ENCODE data around the gene NAGPA.

The NAGPA gene

GRCh38 chr16:5071681-5072333 lies 38.1 kb upstream of the NAGPA start, which contains the start of gene ALG1:
Gene ALG1 (plus strand): TSS chr16:5071843. CDS start chr16:5071850, 7 bp downstream.
- Histone ChIP-seq H3K4me1 (ENCODE audit: control insufficient read depth in 1 of 2, insufficient read depth in 2 of 2, low read length in 2 of 2) (peaks cover 14 to 16% of the 10 kb centered on the region in 2 donors), H3K36me3 (ENCODE audit: control insufficient read depth in 1 of 2, insufficient read depth in 2 of 2, low read length in 2 of 2) (peaks cover 12 to 17% of the 10 kb centered on the region in 2 donors), H3K27me3 (ENCODE audit: control insufficient read depth in 1 of 2, insufficient read depth in 2 of 2, low read length in 2 of 2) (no peaks in the 10 kb centered on the region), H3K9me3 (ENCODE audit: control insufficient read depth in 1 of 2, low read length in 2 of 2) (no peaks in the 10 kb centered on the region), H3K27ac (ENCODE audit: low read depth, low read length) (peak within 1 kb of the TSS; percentile 35), H3K9ac (ENCODE audit: low read depth in 1 of 2, low read length in 2 of 2) (peak within 1 kb of the TSS; percentile 64 to 86), H3K4me3 (ENCODE audit: low read depth in 1 of 2, low read length in 2 of 2) (peak within 1 kb of the TSS; percentile 77 to 93)

- Histone ChIP-seq H3K4me1 (ENCODE audit: control insufficient read depth in 1 of 2, insufficient read depth in 2 of 2, low read length in 2 of 2) (peaks cover 14 to 16% of the 10 kb centered on the region in 2 donors), H3K27ac (ENCODE audit: low read depth, low read length) (peak overlapping the region; percentile 35), H3K36me3 (ENCODE audit: control insufficient read depth in 1 of 2, insufficient read depth in 2 of 2, low read length in 2 of 2) (peaks cover 11 to 13% of the 10 kb centered on the region in 2 donors), H3K9me3 (ENCODE audit: control insufficient read depth in 1 of 2, low read length in 2 of 2) (no peaks in the 10 kb centered on the region), H3K4me3 (ENCODE audit: low read depth in 1 of 2, low read length in 2 of 2) (peak overlapping the region; percentile 77 to 93), H3K27me3 (ENCODE audit: control insufficient read depth in 1 of 2, insufficient read depth in 2 of 2, low read length in 2 of 2) (no peaks in the 10 kb centered on the region), H3K9ac (ENCODE audit: low read depth in 1 of 2, low read length in 2 of 2) (peak overlapping the region; percentile 64 to 86)
These were observed 37.6 kb upstream of the NAGPA start for GRCh38 chr16:5071341-5071680.

GRCh38 chr16:5070431-5071186 lies 36.9 kb upstream of the NAGPA start:
- no peak overlapping the region for H3K9ac ChIP-seq (ENCODE audit: low read depth in 1 of 2, low read length in 2 of 2)
- peaks cover 16 to 18% of the 10 kb centered on the region in 2 donors for H3K4me1 ChIP-seq (ENCODE audit: control insufficient read depth in 1 of 2, insufficient read depth in 2 of 2, low read length in 2 of 2)
- H3K9me3 ChIP-seq (ENCODE audit: control insufficient read depth in 1 of 2, low read length in 2 of 2), result no peaks in the 10 kb centered on the region
- H3K36me3 ChIP-seq (ENCODE audit: control insufficient read depth in 1 of 2, insufficient read depth in 2 of 2, low read length in 2 of 2), result peaks cover 4 to 6% of the 10 kb centered on the region in 2 donors
- no peaks in the 10 kb centered on the region for H3K27me3 ChIP-seq (ENCODE audit: control insufficient read depth in 1 of 2, insufficient read depth in 2 of 2, low read length in 2 of 2)
- H3K27ac ChIP-seq (ENCODE audit: low read depth, low read length), result no peak overlapping the region
- H3K4me3 ChIP-seq (ENCODE audit: low read depth in 1 of 2, low read length in 2 of 2), result no peak overlapping the region

GRCh38 chr16:5069854-5070253 lies 36.1 kb upstream of the NAGPA start:
- H3K36me3 ChIP-seq (ENCODE audit: control insufficient read depth in 1 of 2, insufficient read depth in 2 of 2, low read length in 2 of 2), result no peaks in the 10 kb centered on the region
- H3K9ac ChIP-seq (ENCODE audit: low read depth in 1 of 2, low read length in 2 of 2), result no peak overlapping the region
- H3K4me3 ChIP-seq (ENCODE audit: low read depth in 1 of 2, low read length in 2 of 2), result no peak overlapping the region
- H3K4me1 ChIP-seq (ENCODE audit: control insufficient read depth in 1 of 2, insufficient read depth in 2 of 2, low read length in 2 of 2), result peaks cover 24 to 25% of the 10 kb centered on the region in 2 donors
- H3K27ac ChIP-seq (ENCODE audit: low read depth, low read length), result no peak overlapping the region
- H3K9me3 ChIP-seq (ENCODE audit: control insufficient read depth in 1 of 2, low read length in 2 of 2), result no peaks in the 10 kb centered on the region
- no peaks in the 10 kb centered on the region for H3K27me3 ChIP-seq (ENCODE audit: control insufficient read depth in 1 of 2, insufficient read depth in 2 of 2, low read length in 2 of 2)

GRCh38 chr16:5069048-5069447 lies 35.3 kb upstream of the NAGPA start:
- H3K9ac ChIP-seq (ENCODE audit: low read depth in 1 of 2, low read length in 2 of 2), result no peak overlapping the region
- no peaks in the 10 kb centered on the region for H3K36me3 ChIP-seq (ENCODE audit: control insufficient read depth in 1 of 2, insufficient read depth in 2 of 2, low read length in 2 of 2)
- H3K27ac ChIP-seq (ENCODE audit: low read depth, low read length), result no peak overlapping the region
- no peaks in the 10 kb centered on the region for H3K9me3 ChIP-seq (ENCODE audit: control insufficient read depth in 1 of 2, low read length in 2 of 2)
- no peak overlapping the region for H3K4me3 ChIP-seq (ENCODE audit: low read depth in 1 of 2, low read length in 2 of 2)
- peaks cover 26 to 29% of the 10 kb centered on the region in 2 donors for H3K4me1 ChIP-seq (ENCODE audit: control insufficient read depth in 1 of 2, insufficient read depth in 2 of 2, low read length in 2 of 2)
- no peaks in the 10 kb centered on the region for H3K27me3 ChIP-seq (ENCODE audit: control insufficient read depth in 1 of 2, insufficient read depth in 2 of 2, low read length in 2 of 2)

GRCh38 chr16:5066511-5066910 lies 32.8 kb upstream of the NAGPA start:
- H3K9ac ChIP-seq (ENCODE audit: low read depth in 1 of 2, low read length in 2 of 2), result no peak overlapping the region
- no peak overlapping the region for H3K27ac ChIP-seq (ENCODE audit: low read depth, low read length)
- H3K9me3 ChIP-seq (ENCODE audit: control insufficient read depth in 1 of 2, low read length in 2 of 2), result no peaks in the 10 kb centered on the region
- H3K4me1 ChIP-seq (ENCODE audit: control insufficient read depth in 1 of 2, insufficient read depth in 2 of 2, low read length in 2 of 2), result peaks cover 15 to 19% of the 10 kb centered on the region in 2 donors
- H3K27me3 ChIP-seq (ENCODE audit: control insufficient read depth in 1 of 2, insufficient read depth in 2 of 2, low read length in 2 of 2), result no peaks in the 10 kb centered on the region
- no peaks in the 10 kb centered on the region for H3K36me3 ChIP-seq (ENCODE audit: control insufficient read depth in 1 of 2, insufficient read depth in 2 of 2, low read length in 2 of 2)
- H3K4me3 ChIP-seq (ENCODE audit: low read depth in 1 of 2, low read length in 2 of 2), result no peak overlapping the region

- H3K27ac ChIP-seq (ENCODE audit: low read depth, low read length), result no peak within 1 kb of the TSS
- no peaks in the 10 kb centered on the region for H3K36me3 ChIP-seq (ENCODE audit: control insufficient read depth in 1 of 2, insufficient read depth in 2 of 2, low read length in 2 of 2)
- H3K4me1 ChIP-seq (ENCODE audit: control insufficient read depth in 1 of 2, insufficient read depth in 2 of 2, low read length in 2 of 2), result peaks cover 10 to 15% of the 10 kb centered on the region in 2 donors
- no peaks in the 10 kb centered on the region for H3K27me3 ChIP-seq (ENCODE audit: control insufficient read depth in 1 of 2, insufficient read depth in 2 of 2, low read length in 2 of 2)
- no peak within 1 kb of the TSS for H3K9ac ChIP-seq (ENCODE audit: low read depth in 1 of 2, low read length in 2 of 2)
- peak within 1 kb of the TSS in 1 of 2 donors; percentile 10 for H3K4me3 ChIP-seq (ENCODE audit: low read depth in 1 of 2, low read length in 2 of 2)
- H3K9me3 ChIP-seq (ENCODE audit: control insufficient read depth in 1 of 2, low read length in 2 of 2), result no peaks in the 10 kb centered on the region
These were observed 32.1 kb upstream of the NAGPA start, which contains the start of gene C16orf89 for GRCh38 chr16:5065813-5066212. Gene C16orf89 (minus strand): TSS chr16:5065956. CDS start chr16:5065908, 48 bp downstream.

GRCh38 chr16:5065326-5065725 lies 31.6 kb upstream of the NAGPA start:
- H3K4me1 ChIP-seq (ENCODE audit: control insufficient read depth in 1 of 2, insufficient read depth in 2 of 2, low read length in 2 of 2), result peaks cover 10 to 15% of the 10 kb centered on the region in 2 donors
- no peaks in the 10 kb centered on the region for H3K27me3 ChIP-seq (ENCODE audit: control insufficient read depth in 1 of 2, insufficient read depth in 2 of 2, low read length in 2 of 2)
- no peaks in the 10 kb centered on the region for H3K9me3 ChIP-seq (ENCODE audit: control insufficient read depth in 1 of 2, low read length in 2 of 2)
- no peaks in the 10 kb centered on the region for H3K36me3 ChIP-seq (ENCODE audit: control insufficient read depth in 1 of 2, insufficient read depth in 2 of 2, low read length in 2 of 2)
- H3K4me3 ChIP-seq (ENCODE audit: low read depth in 1 of 2, low read length in 2 of 2), result peak overlapping the region in 1 of 2 donors; percentile 10
- no peak overlapping the region for H3K27ac ChIP-seq (ENCODE audit: low read depth, low read length)
- no peak overlapping the region for H3K9ac ChIP-seq (ENCODE audit: low read depth in 1 of 2, low read length in 2 of 2)

GRCh38 chr16:5064915-5065314 lies 31.2 kb upstream of the NAGPA start:
- Histone ChIP-seq H3K4me3 (ENCODE audit: low read depth in 1 of 2, low read length in 2 of 2) (no peak overlapping the region), H3K9me3 (ENCODE audit: control insufficient read depth in 1 of 2, low read length in 2 of 2) (no peaks in the 10 kb centered on the region)

More at GRCh38 chr16:5064915-5065314, 31.2 kb upstream of the NAGPA start:
- no peaks in the 10 kb centered on the region for H3K36me3 ChIP-seq (ENCODE audit: control insufficient read depth in 1 of 2, insufficient read depth in 2 of 2, low read length in 2 of 2)
- H3K27ac ChIP-seq (ENCODE audit: low read depth, low read length), result no peak overlapping the region
- H3K9ac ChIP-seq (ENCODE audit: low read depth in 1 of 2, low read length in 2 of 2), result no peak overlapping the region
- H3K4me1 ChIP-seq (ENCODE audit: control insufficient read depth in 1 of 2, insufficient read depth in 2 of 2, low read length in 2 of 2), result peaks cover 10 to 15% of the 10 kb centered on the region in 2 donors
- H3K27me3 ChIP-seq (ENCODE audit: control insufficient read depth in 1 of 2, insufficient read depth in 2 of 2, low read length in 2 of 2), result no peaks in the 10 kb centered on the region

Data from duodenal mucosa (tissue), 2 donors.